Activated T-cell treated with anti-CD3 and anti-CD28 coated beads, Interleukin-2, amount 50 U/mL, for 4 hours (primary cell): ENCODE results near the gene SOHLH1. TPM values are rescaled to one million over a fixed set of nuclear protein-coding genes. Genes with fewer than 3 reads are reported as not detected.
A peak's percentile ranks its signal among the peaks of the same experiment; 100 is the strongest.

Experiments used
- ATAC-seq, 2 donors: fragments of 200-7000 bp; cut with Tn5 transposase; one replicate each; pipeline ENCODE4 v1.10.0; 2021
- DNase-seq: peaks from one replicate; pipeline ENCODE4 v3.0.0-alpha.2; 2020
- H3K27me3 Mint-ChIP-seq: one replicate; pipeline ENCODE4 v1.8.0; 2021; ENCODE audit warnings: low read depth, mixed read lengths
- H3K36me3 Mint-ChIP-seq: one replicate; pipeline ENCODE4 v1.8.0; 2022; ENCODE audit warnings: mixed read lengths; ENCODE audit not compliant: insufficient read depth
- H3K4me1 Mint-ChIP-seq: one replicate; pipeline ENCODE4 v1.8.0; 2021; ENCODE audit warnings: low read depth, mixed read lengths
- H3K4me3 Mint-ChIP-seq: one replicate; pipeline ENCODE4 v1.8.0; 2021; ENCODE audit warnings: mild to moderate bottlenecking, moderate library complexity, mixed read lengths
- H3K9me3 Mint-ChIP-seq: one replicate; pipeline ENCODE4 v1.8.0; 2021; ENCODE audit warnings: mixed read lengths
- total RNA-seq, 3 donors: library from RNA; stranded (reverse); gene quantifications; one replicate each; pipeline ENCODE4 v1.2.1, GENCODE V29; 2021

Gene SOHLH1
- total RNA-seq, 3 donors from 2014 or later = not detected

- H3K4me1 Mint-ChIP-seq = no peaks in the 10 kb centered on the region
- no peaks in the 10 kb centered on the region for H3K36me3 Mint-ChIP-seq
- DNase-seq = peak; percentile 38
- H3K9me3 Mint-ChIP-seq = no peaks in the 10 kb centered on the region
- H3K4me3 Mint-ChIP-seq = no peak within 1 kb of the TSS
- H3K27me3 Mint-ChIP-seq = peaks cover 8% of the 10 kb centered on the region
- peak; percentile 77 to 84 for ATAC-seq
Measured at GRCh38 chr9:135701959-135702721, 2.9 kb upstream of the SOHLH1 start, which contains the start of gene KCNT1. Gene KCNT1 (plus strand): TSS chr9:135702185. CDS start chr9:135702259, 74 bp downstream.

- H3K4me1 Mint-ChIP-seq = no peaks in the 10 kb centered on the region
- no peak overlapping the region for H3K4me3 Mint-ChIP-seq
- H3K9me3 Mint-ChIP-seq = no peaks in the 10 kb centered on the region
- no peak for DNase-seq
- no peaks in the 10 kb centered on the region for H3K36me3 Mint-ChIP-seq
- peak; percentile 44 to 50 for ATAC-seq
- peaks cover 8% of the 10 kb centered on the region for H3K27me3 Mint-ChIP-seq
Measured at GRCh38 chr9:135701067-135701958, 2.0 kb upstream of the SOHLH1 start.

GRCh38 chr9:135700525-135700924 is 1.2 kb upstream of the SOHLH1 start:
- no peak overlapping the region for H3K4me3 Mint-ChIP-seq
- no peaks in the 10 kb centered on the region for H3K9me3 Mint-ChIP-seq
- ATAC-seq = no peak

GRCh38 chr9:135698767-135699166 is 514 bp downstream of the SOHLH1 start:
- no peak for DNase-seq
- Mint-ChIP-seq H3K4me1 (no peaks in the 10 kb centered on the region), H3K9me3 (no peaks in the 10 kb centered on the region), H3K36me3 (no peaks in the 10 kb centered on the region), H3K4me3 (no peak overlapping the region), H3K27me3 (peaks cover 3% of the 10 kb centered on the region)
- no peak for ATAC-seq

More at GRCh38 chr9:135700525-135700924, 1.2 kb upstream of the SOHLH1 start:
- H3K27me3 Mint-ChIP-seq = peaks cover 8% of the 10 kb centered on the region
- H3K36me3 Mint-ChIP-seq = no peaks in the 10 kb centered on the region
- no peak for DNase-seq
- no peaks in the 10 kb centered on the region for H3K4me1 Mint-ChIP-seq

- H3K36me3 Mint-ChIP-seq = no peaks in the 10 kb centered on the region
- H3K9me3 Mint-ChIP-seq = no peaks in the 10 kb centered on the region
- peaks cover 4% of the 10 kb centered on the region for H3K27me3 Mint-ChIP-seq
- ATAC-seq = no peak
- H3K4me3 Mint-ChIP-seq = no peak overlapping the region
- no peak for DNase-seq
- H3K4me1 Mint-ChIP-seq = no peaks in the 10 kb centered on the region
Measured at GRCh38 chr9:135698236-135698635, 1.0 kb downstream of the SOHLH1 start.

GRCh38 chr9:135697226-135697625 is 2.1 kb downstream of the SOHLH1 start:
- peaks cover 4% of the 10 kb centered on the region for H3K27me3 Mint-ChIP-seq
- no peak overlapping the region for H3K4me3 Mint-ChIP-seq

GRCh38 chr9:135696446-135696845 is 2.8 kb downstream of the SOHLH1 start:
- ATAC-seq (no peak), DNase-seq (no peak)
- peaks cover 4% of the 10 kb centered on the region for H3K27me3 Mint-ChIP-seq
- H3K36me3 Mint-ChIP-seq = no peaks in the 10 kb centered on the region
- no peak overlapping the region for H3K4me3 Mint-ChIP-seq
- H3K9me3 Mint-ChIP-seq = no peaks in the 10 kb centered on the region
- no peaks in the 10 kb centered on the region for H3K4me1 Mint-ChIP-seq

More at GRCh38 chr9:135697226-135697625, 2.1 kb downstream of the SOHLH1 start:
- no peak for ATAC-seq
- no peak for DNase-seq
- H3K36me3 Mint-ChIP-seq = no peaks in the 10 kb centered on the region
- no peaks in the 10 kb centered on the region for H3K9me3 Mint-ChIP-seq
- H3K4me1 Mint-ChIP-seq = no peaks in the 10 kb centered on the region

- no peak for ATAC-seq
- DNase-seq = no peak
- no peaks in the 10 kb centered on the region for H3K9me3 Mint-ChIP-seq
- no peaks in the 10 kb centered on the region for H3K4me1 Mint-ChIP-seq
- no peak overlapping the region for H3K4me3 Mint-ChIP-seq
- peaks cover 4% of the 10 kb centered on the region for H3K27me3 Mint-ChIP-seq
- H3K36me3 Mint-ChIP-seq = no peaks in the 10 kb centered on the region
Measured at GRCh38 chr9:135695642-135696041, 3.6 kb downstream of the SOHLH1 start.

GRCh38 chr9:135695036-135695435 is 4.2 kb downstream of the SOHLH1 start:
- Mint-ChIP-seq H3K27me3 (peaks cover 4% of the 10 kb centered on the region), H3K4me1 (no peaks in the 10 kb centered on the region), H3K36me3 (no peaks in the 10 kb centered on the region), H3K9me3 (no peaks in the 10 kb centered on the region), H3K4me3 (no peak overlapping the region)
- DNase-seq (no peak), ATAC-seq (no peak)

GRCh38 chr9:135694414-135694813 is 4.9 kb downstream of the SOHLH1 start:
- no peaks in the 10 kb centered on the region for H3K36me3 Mint-ChIP-seq
- no peaks in the 10 kb centered on the region for H3K9me3 Mint-ChIP-seq
- peaks cover 4% of the 10 kb centered on the region for H3K27me3 Mint-ChIP-seq
- DNase-seq (no peak), ATAC-seq (no peak)
- no peak overlapping the region for H3K4me3 Mint-ChIP-seq
- H3K4me1 Mint-ChIP-seq = no peaks in the 10 kb centered on the region

- H3K4me3 Mint-ChIP-seq = no peak overlapping the region
- H3K27me3 Mint-ChIP-seq = peaks cover 4% of the 10 kb centered on the region
- no peaks in the 10 kb centered on the region for H3K9me3 Mint-ChIP-seq
- H3K36me3 Mint-ChIP-seq = no peaks in the 10 kb centered on the region
- DNase-seq (no peak), ATAC-seq (no peak)
- H3K4me1 Mint-ChIP-seq = no peaks in the 10 kb centered on the region
Measured at GRCh38 chr9:135693771-135694170, 5.5 kb downstream of the SOHLH1 start.

- ATAC-seq = no peak
- H3K4me3 Mint-ChIP-seq = no peak overlapping the region
- no peaks in the 10 kb centered on the region for H3K4me1 Mint-ChIP-seq
- peaks cover 4% of the 10 kb centered on the region for H3K27me3 Mint-ChIP-seq
- no peak for DNase-seq
- no peaks in the 10 kb centered on the region for H3K9me3 Mint-ChIP-seq
- H3K36me3 Mint-ChIP-seq = no peaks in the 10 kb centered on the region
Measured at GRCh38 chr9:135693265-135693664, 6.0 kb downstream of the SOHLH1 start.

GRCh38 chr9:135692410-135692809 is 6.9 kb downstream of the SOHLH1 start:
- Mint-ChIP-seq H3K4me3 (no peak overlapping the region), H3K4me1 (no peaks in the 10 kb centered on the region), H3K27me3 (peaks cover 4% of the 10 kb centered on the region), H3K9me3 (no peaks in the 10 kb centered on the region), H3K36me3 (no peaks in the 10 kb centered on the region)
- ATAC-seq (no peak), DNase-seq (no peak)

- Mint-ChIP-seq H3K9me3 (no peaks in the 10 kb centered on the region), H3K27me3 (peaks cover 6% of the 10 kb centered on the region), H3K4me1 (no peaks in the 10 kb centered on the region), H3K4me3 (no peak overlapping the region), H3K36me3 (no peaks in the 10 kb centered on the region)
- DNase-seq (no peak), ATAC-seq (no peak)
Measured at GRCh38 chr9:135690836-135691570, 8.3 kb downstream of the SOHLH1 start.
